Activated CD4-positive, alpha-beta T cell treated with anti-CD3 and anti-CD28 coated beads, Interleukin-2, amount 50 U/mL, for 24 hours (primary cell): ENCODE measurements around the gene FAM53B.
"Not testable (repeated sequence)": the region's sequence is repeated elsewhere in the genome, so short reads cannot be mapped to it uniquely, and the experiment has no call there.

Source experiments
- DNase-seq, 2 donors: peaks; one replicate each; pipeline ENCODE4 v3.0.0-alpha.2; 2020; ENCODE audit warnings: low read depth in 1 of 2, low spot score in 1 of 2

FAM53B gene

DNA sequence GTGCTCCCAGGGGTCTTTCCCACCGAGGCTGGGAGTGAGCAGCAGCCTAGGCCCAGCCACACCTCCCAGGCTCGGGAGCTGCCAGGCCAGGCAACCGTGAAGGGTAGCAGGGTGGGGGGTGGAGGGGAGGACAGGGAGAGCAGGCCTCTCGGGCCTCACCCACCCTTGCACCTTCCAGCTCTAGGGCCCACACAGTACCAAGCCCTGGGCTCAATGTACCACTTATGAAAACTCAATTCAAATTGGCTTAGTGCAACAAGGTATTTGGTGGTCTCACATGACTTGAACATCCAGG, 127.4 kb downstream of the FAM53B start:
- DNase-seq: no peak

DNA sequence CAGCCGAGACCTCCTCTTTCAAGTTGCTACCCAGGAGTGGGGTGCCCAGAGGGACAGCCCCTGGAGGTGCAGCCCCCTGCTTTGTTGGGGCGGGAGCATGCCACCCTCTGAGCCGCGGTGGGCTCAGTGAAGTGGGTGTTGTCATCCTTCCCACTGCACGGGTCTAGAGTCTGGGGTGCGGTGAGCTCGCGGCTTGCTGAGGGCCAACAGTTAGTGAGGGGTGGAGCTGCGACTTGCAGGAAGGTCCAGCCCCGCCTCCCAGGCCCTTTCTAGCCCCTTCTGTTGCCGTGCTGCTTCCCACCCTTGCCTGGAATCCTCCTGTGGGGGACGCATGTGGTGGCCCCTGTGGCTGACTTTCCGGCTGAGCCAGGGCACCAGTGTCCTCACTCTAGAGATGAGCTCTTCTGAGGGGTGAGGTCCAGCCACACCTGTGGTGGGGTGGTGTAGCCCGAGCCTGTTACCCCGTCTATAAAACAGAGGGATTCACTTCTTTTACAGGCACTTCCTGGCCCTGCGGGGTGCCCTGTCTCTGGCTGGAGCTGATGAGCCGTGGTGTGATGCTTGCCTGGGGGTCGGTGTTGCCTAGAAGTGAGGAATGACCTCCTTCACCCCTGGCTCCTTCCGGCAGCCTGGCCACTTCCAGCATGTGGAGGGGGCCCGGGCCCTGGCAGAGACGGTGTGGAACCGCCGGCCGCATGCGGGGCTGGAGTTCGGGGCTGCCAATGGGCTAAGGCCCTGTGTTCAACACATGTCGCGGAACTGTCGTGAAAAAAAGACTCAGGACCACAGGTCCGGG, 127.9 kb downstream of the FAM53B start:
- DNase-seq: no peak

DNA sequence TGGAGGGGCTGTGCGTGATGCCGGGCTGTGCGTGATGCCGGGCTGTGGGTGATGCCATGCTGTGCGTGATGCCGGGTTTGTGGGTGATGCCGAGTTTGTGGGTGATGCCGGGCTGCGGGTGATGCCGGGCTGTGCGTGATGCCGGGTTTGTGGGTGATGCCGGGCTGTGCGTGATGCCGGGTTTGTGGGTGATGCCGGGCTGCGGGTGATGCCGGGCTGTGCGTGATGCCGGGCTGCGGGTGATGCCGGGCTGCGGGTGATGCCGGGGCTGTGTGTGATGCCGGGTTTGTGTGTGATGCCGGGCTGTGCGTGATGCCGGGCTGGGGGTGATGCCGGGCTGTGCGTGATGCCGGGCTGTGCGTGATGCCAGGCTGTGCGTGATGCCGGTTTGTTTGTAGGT, 128.9 kb downstream of the FAM53B start:
- no peak for DNase-seq

DNA sequence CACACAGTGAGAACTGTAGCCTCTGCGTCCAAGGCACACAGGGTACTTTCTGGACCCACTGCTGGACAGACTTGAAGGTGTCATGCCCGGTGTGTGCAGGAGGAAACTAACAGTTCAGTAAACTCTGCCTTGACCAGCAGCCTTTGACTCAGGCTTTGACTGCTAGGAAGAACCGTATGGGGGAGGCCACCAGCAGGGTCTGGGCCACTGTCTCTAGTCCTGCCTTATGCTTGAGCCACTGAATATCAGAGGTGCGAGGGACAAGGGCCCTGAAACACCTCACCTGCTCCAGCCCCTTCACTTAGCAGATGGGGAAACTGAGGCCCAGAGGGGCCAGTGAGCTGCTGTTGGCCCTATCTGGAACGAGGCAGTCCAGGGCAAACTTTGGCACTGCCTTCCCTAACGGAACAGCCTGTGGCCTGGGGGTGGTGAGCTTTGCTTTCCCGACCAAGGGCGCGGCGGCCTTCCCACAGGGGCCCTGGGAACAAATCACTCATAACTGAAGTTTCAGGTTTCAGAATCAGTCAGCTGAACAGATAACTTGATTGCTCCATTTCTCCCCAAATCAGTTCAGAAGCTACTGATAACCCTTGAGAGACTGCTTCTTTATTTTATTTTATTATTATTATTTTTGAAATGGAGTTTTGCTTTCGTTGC, 130.0 kb downstream of the FAM53B start:
- peak in 1 of 2 donors; percentile 54 for DNase-seq

DNA sequence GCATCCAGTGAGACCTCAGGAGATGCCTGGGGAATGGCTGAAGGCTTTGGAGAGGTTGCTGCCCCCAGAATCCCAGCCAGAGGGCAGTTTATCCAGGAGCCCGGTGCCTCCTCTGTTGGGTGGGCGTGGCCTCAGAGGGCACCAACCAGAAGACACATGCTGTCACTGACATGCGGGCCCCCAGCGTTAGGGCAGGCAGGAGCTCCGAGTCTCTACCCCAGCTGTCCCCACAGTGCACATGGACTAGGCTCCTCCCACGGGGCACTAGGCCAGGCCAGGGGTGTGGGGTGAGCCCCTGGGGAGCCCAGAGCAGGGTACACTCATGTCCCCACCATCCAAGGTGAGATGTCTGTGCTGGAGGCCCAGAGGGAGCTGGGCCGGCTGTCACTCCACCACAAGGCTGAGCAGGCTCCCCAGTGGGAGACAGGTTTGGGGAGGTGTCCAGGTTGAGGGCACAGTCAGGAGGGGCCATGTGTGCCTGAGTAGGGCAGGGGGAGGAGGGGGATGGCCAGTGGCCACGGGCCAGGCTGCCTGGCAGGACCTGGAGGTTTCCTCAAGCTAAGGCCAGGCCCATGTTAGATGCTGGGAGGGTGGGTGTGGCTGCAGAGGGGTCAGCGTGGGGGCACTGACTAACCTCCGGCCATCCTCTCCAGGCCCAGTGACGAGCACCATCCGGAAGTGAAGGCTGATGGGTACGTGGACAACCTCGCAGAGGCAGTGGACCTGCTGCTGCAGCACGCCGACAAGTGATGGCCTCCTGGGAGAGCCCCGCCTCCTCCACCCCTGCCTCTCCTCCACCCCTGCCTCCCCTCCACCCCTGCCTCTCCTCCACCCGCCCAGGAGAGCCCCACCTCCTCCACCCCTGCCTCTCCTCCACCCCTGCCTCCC, 131.3 kb downstream of the FAM53B start:
- DNase-seq: no peak

DNA sequence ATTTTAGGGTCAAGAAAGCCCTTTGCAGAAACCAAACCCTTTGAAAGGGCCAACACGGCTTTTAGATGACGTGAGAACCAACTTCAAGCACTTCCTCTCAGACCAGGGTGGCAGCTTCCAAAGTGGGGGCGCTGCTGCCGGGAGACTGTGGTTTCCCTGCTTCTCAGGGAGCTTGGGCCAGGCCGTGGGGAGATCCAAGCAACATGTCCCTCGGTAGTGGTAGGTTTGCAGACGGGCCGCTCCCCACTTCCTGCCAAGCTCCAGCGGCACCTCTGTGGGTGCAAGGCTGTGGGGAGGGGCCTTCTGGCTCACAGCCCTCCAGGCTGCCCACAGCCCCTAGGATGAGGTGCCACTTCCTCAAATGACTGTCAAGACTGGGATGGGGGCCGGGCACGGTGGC, 132.4 kb downstream of the FAM53B start:
- no peak for DNase-seq

DNA sequence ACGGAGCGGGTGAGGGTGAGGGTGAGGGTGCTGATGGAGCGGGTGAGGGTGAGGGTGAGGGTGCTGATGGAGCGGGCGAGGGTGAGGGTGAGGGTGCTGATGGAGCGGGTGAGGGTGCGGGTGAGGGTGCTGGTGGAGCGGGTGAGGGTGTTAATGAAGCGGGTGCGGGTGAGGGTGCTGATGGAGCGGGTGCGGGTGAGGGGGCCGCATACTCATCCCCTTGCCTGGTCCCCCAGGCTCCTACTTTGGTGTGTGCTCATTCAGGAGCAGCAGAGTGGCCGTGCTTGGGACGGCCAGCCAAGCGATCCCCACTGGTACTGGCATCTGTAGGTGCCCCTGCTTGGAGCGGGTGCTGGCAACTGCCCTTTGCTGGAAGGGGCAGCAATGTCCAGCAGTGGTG, 133.3 kb downstream of the FAM53B start:
- DNase-seq: not testable (repeated sequence)

DNA sequence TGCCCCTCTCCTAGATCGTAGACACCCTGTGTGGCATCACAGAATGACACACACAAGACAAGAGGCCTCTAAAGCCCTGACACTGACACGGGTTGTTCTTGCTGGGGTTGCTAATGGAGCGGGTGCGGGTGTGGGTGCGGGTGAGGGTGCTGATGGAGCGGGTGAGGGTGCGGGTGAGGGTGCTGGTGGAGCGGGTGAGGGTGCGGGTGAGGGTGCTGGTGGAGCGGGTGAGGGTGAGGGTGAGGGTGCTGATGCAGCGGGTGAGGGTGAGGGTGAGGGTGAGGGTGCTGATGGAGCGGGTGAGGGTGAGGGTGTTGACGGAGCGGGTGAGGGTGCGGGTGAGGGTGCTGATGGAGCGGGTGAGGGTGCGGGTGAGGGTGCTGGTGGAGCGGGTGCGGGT, 134.0 kb downstream of the FAM53B start:
- DNase-seq: not testable (repeated sequence)

DNA sequence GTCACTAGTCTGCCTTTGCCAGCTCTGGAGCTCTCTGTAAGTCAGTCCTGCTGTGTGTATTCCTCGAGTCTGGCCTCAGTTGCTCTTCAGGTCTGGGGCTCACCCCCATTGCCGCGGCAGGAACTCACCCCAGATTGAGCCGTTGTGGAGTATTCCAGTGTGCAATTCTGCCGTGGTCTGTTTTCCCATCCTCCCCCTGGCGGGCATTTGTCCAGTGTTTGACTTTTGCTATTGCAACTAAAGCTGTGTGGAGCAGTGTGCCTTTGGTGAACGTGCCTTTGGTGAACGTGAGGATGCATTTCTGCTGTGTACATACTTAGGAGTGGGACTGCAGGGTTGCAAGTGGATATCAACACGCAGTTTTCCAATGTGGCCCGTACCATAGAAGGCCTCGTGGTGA, 134.5 kb downstream of the FAM53B start:
- DNase-seq: no peak

DNA sequence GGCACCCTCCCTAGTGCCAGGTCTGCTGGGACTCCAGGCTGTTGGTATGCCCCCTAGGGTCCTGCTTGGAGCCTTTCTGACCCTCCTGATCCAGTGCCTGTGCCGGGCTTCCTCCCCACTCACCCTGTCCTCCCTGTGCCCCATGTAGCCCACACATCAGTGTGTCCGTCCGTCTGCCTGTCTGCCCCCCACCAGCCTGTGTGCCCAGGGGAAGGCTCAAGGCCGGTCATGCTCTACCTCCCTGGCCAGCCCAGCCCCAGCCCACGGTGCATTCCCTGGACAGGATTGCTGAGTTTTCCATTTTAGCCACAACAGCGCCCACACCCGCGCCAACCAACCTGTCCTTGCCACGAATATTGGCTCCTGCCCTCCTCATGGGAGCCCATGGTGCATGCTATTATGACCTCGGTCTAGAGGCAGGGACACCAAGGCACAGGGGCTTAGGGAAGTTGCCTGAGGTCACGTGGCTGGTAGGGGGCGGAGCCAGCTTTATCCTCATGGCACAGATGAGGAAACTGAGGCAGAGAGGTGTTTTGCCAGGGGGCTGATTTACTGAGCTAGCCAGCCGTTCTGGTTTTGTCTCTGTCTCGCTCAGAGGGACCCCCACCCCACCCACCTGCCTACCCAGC, 136.0 kb downstream of the FAM53B start:
- no peak for DNase-seq

DNA sequence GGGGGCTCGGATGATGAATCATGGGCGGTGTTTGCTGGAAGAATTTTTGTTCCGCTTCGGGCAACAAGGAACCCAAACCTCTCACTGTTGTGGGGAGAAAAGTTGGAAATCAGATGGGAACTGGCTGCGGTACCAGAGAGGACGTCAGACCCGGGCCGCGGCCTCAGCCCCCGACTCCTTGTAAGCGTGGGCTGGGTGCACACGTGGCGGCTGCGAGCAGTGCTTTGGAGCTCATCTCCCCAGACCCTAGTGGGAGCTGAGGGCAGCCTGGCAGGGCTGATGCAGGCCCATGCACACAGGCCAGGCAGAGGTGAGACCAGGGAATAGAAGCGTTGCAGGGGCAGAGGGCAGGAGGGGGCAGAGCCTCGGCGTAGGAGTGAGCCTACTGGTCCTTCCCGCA, 136.5 kb downstream of the FAM53B start:
- no peak for DNase-seq

DNA sequence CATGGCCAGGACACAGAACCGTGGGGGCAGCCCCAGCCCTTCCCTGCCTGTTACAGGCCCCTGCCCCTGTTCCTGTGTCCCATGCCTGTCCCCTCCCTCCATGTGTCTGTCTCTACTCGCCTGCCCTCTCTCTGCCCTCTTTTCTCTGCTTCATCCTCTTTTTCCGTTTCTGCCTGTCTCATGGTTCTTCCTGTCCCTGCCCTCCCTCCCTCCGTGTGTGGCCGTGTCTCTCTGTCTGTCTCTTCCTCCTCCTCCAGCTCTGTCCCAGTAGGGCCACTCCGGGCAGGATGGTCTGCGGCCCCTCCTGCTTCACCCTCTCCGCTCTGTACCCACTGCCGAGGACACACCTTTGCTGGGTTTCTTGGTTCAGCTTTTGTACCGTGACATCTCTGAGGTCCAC, 137.4 kb downstream of the FAM53B start:
- DNase-seq: no peak

DNA sequence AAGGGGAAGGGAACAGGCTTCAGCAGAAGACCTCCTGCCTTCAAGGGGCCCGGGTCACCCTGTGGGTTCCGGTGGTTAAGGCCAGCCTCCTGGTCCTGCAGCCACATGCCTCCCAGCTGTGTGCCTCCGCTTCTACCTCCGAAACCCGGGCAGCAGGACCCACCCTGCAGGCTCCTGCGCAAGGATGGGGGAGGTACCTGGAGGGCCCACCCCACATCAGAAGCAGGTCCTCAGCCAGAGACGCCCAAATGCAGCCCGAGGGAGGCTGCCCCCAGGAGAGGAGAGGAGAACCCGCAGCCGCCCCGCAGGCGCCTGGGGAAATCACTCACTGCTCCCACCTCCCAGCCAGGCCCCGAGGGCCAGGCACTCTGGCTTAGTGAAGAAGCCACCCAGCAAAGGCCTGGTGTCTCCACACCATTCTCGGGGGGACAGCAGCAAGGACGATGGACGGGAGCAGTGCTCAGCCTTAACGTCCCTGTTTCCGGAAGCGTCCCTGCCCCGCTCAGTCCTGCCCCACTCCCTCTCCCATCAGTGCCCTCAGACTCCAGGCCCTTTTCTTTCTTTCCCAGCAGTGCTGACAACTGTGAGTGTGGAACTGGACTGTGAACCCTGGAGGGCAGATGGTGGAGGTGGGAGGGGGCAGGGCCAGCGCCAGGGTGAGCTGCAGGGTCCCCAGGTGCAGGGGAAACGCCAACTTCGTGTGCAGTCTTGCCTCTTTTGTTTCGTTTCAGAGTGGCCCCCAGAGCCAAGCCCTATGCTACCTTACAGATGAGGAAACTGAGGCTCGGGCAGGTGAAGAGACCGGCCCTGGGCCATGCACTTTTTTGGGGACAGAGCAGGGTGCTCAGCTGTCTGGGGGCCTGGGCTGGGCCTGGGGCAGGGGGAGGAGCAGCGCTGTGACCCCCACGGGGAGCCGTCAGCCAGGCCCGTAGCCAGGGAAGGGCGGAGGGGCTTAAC, 138.0 kb downstream of the FAM53B start:
- DNase-seq: no peak

DNA sequence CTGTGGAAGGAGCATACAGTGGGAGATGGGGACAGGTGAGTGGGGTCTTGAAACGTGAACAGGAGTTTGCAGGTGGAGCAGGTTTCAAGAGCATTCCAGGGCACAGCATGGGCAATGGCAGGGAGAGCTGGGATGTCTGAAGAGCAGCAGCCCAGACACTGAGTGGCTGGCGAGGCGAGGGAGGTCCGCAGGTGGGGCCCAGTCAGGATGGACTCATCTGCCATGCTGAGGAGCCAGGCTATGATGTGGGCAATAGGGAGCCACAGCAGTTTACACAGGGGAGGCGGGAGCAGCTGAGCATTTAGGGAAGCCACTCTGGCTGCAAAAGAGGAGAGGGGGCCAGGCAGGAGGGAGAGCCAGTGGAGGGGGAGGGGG, 138.7 kb downstream of the FAM53B start:
- no peak for DNase-seq

DNA sequence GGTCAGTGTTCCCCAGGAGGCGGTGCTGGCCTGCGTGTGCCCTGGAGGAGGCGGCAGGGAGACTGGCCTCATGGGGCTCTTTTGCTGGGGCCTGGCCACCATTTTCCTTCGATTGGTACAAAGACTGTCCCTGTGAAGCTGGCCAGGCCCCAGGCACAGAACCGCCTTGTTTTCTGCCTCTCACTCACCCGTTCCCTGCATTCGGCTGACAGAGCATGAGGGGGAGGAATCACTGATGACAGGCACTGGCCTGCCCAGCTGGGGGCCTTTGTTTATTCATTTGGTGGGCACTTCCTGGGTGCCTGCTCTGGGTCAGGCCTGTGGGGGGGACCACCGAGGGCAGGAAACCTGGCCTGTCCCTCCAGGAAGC, 139.2 kb downstream of the FAM53B start:
- DNase-seq: no peak

DNA sequence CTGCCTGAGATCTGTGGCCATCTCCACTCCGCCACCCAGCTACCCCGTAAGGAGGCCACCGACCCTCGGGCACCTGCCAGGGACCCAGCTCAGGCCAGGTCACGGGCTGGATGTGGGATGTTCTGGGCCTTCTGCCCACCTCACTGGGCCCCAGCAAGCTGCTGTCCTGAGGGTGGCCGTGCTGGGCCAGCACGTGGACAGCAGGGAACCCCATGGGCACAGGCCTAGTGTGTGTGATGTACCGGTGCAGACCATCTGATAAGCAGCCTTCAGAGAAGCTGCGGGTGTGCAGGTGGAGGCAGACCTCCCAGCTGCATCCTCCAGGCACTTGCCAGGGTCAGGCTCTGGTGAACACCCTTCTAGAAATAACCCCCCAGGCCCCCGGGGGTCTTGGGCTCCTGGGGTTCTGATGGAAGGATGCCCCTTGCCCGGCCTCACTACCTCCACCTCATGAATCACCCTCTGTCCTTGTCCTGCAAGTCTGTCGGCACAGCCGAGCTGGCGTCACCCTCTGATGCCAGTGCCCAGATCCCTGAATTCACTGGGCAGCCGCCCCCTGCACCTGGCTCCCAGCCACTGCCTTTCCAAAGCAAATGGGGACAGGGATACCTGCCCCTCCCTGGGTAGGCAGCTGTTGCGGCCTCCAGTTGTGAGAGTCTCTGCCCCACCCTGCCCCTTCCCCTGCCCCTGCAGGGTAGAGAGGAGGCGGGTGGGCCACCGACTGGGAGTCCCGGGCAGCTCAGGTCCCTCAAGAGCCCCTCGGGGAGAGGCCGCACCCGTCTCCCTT, 139.8 kb downstream of the FAM53B start:
- no peak for DNase-seq

DNA sequence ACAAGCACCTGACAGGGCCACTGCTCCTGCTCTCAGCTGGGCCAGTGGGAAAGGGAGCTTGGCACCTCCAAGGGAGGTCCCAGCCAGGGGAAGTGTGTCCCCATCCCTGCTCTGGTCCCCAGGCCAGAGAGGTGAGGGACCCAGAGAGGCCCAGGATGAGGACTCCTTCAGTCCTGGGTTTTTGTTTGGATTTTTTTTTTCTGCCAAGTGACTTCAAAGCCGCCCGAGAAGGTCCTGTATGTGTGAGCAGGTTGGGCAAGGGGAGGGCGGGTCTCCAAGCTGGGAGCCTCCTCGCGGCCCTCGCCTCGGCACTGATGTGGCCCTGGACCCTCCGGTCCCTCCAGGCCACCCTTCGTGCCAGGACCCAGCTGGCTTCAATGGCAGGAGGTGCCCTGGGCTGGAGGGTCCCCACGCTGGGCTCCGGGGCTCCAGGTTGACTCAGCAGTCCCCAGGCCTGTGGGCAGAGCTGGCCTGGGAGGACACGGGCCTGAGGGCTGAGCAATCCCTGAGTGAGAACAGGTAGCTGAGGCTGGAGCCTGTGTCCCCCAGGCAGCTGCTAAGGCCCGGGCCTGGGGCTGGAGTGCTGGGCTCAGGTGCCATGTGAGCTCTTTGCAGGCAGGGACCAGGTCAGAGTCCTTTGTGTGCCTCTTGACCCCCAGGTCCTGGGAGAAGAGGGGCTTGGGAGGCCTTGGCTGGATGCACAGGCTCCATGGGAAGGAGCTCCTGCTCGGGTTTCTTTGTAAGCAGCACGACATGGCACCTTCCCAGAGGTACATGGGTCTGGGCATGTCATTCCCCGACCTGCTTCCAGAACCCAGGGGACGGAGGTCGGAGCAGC, 140.6 kb downstream of the FAM53B start:
- DNase-seq: no peak

DNA sequence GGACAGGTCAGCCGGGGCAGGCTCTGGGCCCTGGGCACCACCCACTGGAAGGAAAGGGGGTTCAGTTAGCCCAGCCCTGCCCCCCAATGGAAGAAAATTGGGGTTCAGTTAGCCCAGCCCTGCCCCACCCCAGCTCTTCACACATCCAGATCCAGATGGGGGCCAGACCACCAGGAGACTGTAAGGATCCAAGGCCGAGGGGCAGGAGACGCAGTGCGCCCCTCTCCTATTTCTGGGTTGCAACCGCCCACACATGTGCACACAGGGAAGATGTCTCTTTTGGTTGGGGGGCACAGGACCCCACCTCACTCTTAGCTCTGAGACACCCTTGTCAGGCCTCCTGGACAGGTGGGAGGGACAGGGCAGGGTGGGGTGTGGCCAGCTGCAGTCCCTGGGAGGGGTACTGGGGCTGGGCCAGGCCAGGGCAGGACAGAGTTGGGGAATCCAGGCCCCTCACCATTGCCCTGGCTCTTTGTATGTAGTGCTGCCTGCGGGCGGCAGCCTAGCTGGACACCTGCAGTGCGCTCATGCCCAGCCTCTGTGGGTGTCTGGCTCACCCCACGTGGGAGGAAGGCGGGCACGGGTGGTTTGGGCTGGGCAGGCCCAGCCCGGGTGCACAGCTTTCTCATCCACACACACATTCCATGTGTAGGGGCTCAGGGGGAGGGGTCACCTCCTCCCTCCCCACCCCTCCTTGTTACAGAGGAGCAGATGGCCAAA, 141.4 kb downstream of the FAM53B start:
- no peak for DNase-seq
